ENCODE measurements around the gene SAMD4A. TPM values are rescaled to one million over a fixed set of nuclear protein-coding genes. Genes with fewer than 3 reads are reported as not detected.
A peak's percentile ranks its signal among the peaks of the same experiment; 100 is the strongest.

The SAMD4A gene
- total and polyA plus RNA-seq, 2 of the 4 experiments (the other 2 are of a cell fraction), result 22.9 to 38.2 TPM

DNA sequence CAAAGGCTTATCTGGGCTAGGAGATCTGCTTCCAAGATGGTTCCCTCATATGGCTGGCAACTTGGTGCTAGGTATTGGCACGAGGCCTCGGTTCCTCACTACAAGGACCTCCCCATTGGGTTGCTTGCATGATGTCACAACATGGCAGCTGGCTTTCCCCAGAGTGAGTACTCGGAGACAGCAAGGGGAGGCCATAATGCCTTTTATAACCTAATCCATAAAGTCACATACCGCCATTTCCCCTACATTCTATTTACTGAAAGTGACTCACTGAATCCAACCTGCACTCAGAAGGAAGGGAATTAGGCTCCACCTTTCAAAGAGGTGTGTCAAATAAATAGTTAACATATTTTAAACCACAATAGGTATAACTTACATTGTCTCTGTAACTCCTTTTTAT, 130.9 kb downstream of the SAMD4A start:
- Histone ChIP-seq H3K4ac (ENCODE audit: low read depth, low read length) (no peak overlapping the region), H3K4me2 (ENCODE audit: low read depth, low read length) (no peak overlapping the region), H2BK20ac (ENCODE audit: low read depth, low read length) (no peak overlapping the region), H2AK5ac (ENCODE audit: low read depth, low read length) (no peak overlapping the region), H3K14ac (replicated peaks; ENCODE audit: low read depth, low read length) (no peak overlapping the region), H3K9me3 (ENCODE audit: control insufficient read depth, insufficient read depth, low read length) (no peaks in the 10 kb centered on the region), H3K27ac (ENCODE audit: insufficient read depth, low read length) (no peak overlapping the region), H2AFZ (replicated peaks; ENCODE audit: low read length, poor library complexity) (no peak overlapping the region), H3K18ac (ENCODE audit: low read depth, low read length) (no peak overlapping the region), H3K23ac (ENCODE audit: low read depth, low read length) (0 out of 2 replicates have a peak overlapping the region, but pooled peaks have one; percentile 16), H3K56ac (ENCODE audit: extremely low read depth, insufficient read depth, low read length) (no peak overlapping the region), H3K79me1 (ENCODE audit: low read depth in 1 of 2, low read length in 2 of 2) (peaks cover 71 to 90% of the 10 kb centered on the region in 2 experiments), H2BK120ac (ENCODE audit: low read depth, low read length) (no peak overlapping the region), H2BK5ac (ENCODE audit: low read depth, low read length, poor library complexity, severe bottlenecking) (no peak overlapping the region), H3K4me3 (ENCODE audit: insufficient read depth, low read depth, low read length) (no peak overlapping the region), H4K5ac (ENCODE audit: low read depth, low read length) (no peak overlapping the region), H2AK9ac (replicated peaks; ENCODE audit: low read depth, low read length, poor library complexity) (no peak overlapping the region), H3K9ac (ENCODE audit: low read depth, low read length) (no peak overlapping the region), H4K91ac (ENCODE audit: insufficient read depth, low read depth, low read length) (no peak overlapping the region), H3K27me3 (ENCODE audit: control insufficient read depth, insufficient read depth, low read length) (no peaks in the 10 kb centered on the region), H4K8ac (ENCODE audit: low read depth in 2 of 2, low read length in 2 of 2) (no peak overlapping the region), H3K9me1 (ENCODE audit: insufficient read depth, low read length) (peaks cover 28% of the 10 kb centered on the region), H2BK15ac (ENCODE audit: low read depth, low read length) (no peak overlapping the region), H4K20me1 (ENCODE audit: insufficient read depth, low read length) (peaks cover 62% of the 10 kb centered on the region), H3K4me1 (ENCODE audit: control insufficient read depth, insufficient read depth, low read length) (peaks cover 12% of the 10 kb centered on the region), H3K36me3 (ENCODE audit: control insufficient read depth, insufficient read depth, low read length) (peaks cover 9% of the 10 kb centered on the region)
- ChIA-PET CTCF (no interaction called here), POLR2A (ENCODE audit: unreplicated experiment) (no interaction called here)
- BruUV-seq (replicated peaks), result no TSS peak
- TF ChIP-seq RCOR1 (IDR thresholded peaks at IDR 0.05; ENCODE audit: insufficient replicate concordance, low read length), result no peak
- TF ChIP-seq NFE2L2 (IDR thresholded peaks at IDR 0.05; ENCODE audit: low read depth, low read length), result no peak
- TF ChIP-seq USF2 (IDR thresholded peaks at IDR 0.05; ENCODE audit: low read depth, low read length), result no peak
- TF ChIP-seq CEBPB (IDR thresholded peaks at IDR 0.05; ENCODE audit: low read depth, low read length), result no peak
- TF ChIP-seq CTCF (conservative IDR thresholded peaks at IDR 0.05; ENCODE audit: low read depth, low read length), result no peak
- TF ChIP-seq CHD1 (IDR thresholded peaks at IDR 0.05; ENCODE audit: low read depth, low read length), result no peak
- TF ChIP-seq RFX5 (IDR thresholded peaks at IDR 0.05; ENCODE audit: low read depth, low read length), result no peak
- intact Hi-C loops (cut with micrococcal nuclease), result no loop called here
- dilution Hi-C loops (cut with HindIII; ENCODE audit: low sequenced_read_pairs, unreplicated experiment), result no loop called here
- WGBS, 2 experiments (ENCODE audit: extremely low coverage in 2 of 2, insufficient read length in 1 of 2), result no CpG with 5 or more reads among the region's 4 CpGs
- ATAC-seq (ENCODE audit: low read depth) (no peak), DNase-seq (no peak)
- in situ Hi-C loops (cut with MboI; ENCODE audit: low sequenced_read_pairs), result no loop called here
